ENCODE data around the gene ACTR1B.

GRCh38 chr2:97675430-97676113, 11.7 kb upstream of the ACTR1B start:
- TF ChIP-seq CTCF (IDR thresholded peaks at IDR 0.05; ENCODE audit: low read depth, low read length) (no peak), EZH2phosphoT487 (IDR thresholded peaks at IDR 0.05; ENCODE audit: low read depth) (no peak)
